Stimulated activated CD4-positive, alpha-beta T cell treated with anti-CD3 and anti-CD28 coated beads, TNF-alpha, amount 100 ng/mL, for 24 hours (primary cell): Measurements from ENCODE around the gene C6orf136.

Experiments used
- DNase-seq, 3 experiments: peaks; one replicate each; pipeline ENCODE4 v3.0.0-alpha.2; 2020; ENCODE audit warnings: low read depth in 3 of 3

The C6orf136 gene

GRCh38 chr6:30686009-30686907 lies 39.3 kb downstream of the C6orf136 start, which contains the start of gene PPP1R18:
TSS of gene PPP1R18 (minus strand) at chr6:30686645. CDS start at chr6:30686018, 627 bp downstream.
- peak; percentile 76 to 91 (median 80) for DNase-seq

GRCh38 chr6:30686908-30687658 lies 40.1 kb downstream of the C6orf136 start:
- peak in 2 of 3 experiments; percentile 75 to 95 for DNase-seq

GRCh38 chr6:30687659-30688431 lies 40.9 kb downstream of the C6orf136 start:
- no peak for DNase-seq

- no peak for DNase-seq
These were observed 41.6 kb downstream of the C6orf136 start for GRCh38 chr6:30688569-30688968.

GRCh38 chr6:30689022-30689865 lies 42.3 kb downstream of the C6orf136 start:
- no peak for DNase-seq

- no peak for DNase-seq
These were observed 43.1 kb downstream of the C6orf136 start for GRCh38 chr6:30689985-30690384.

GRCh38 chr6:30690403-30691207 lies 43.7 kb downstream of the C6orf136 start, which contains the start of gene NRM:
TSS of gene NRM (minus strand) at chr6:30690984. CDS start at chr6:30690974, 10 bp downstream.
- DNase-seq, result peak in 2 of 3 experiments; percentile 67 to 81

- DNase-seq, result no peak
These were observed 44.4 kb downstream of the C6orf136 start for GRCh38 chr6:30691208-30691847.

GRCh38 chr6:30696432-30696831 lies 49.5 kb downstream of the C6orf136 start:
- no peak for DNase-seq

- no peak for DNase-seq
These were observed 53.4 kb downstream of the C6orf136 start for GRCh38 chr6:30700340-30700739.
